ENCODE data around the gene MAP3K3. TPM values are rescaled to one million over a fixed set of nuclear protein-coding genes. Genes with fewer than 3 reads are reported as not detected.

MAP3K3 gene
- total RNA-seq, 1 donor from 2014 or later: 26.2 TPM

GRCh38 chr17:63609816-63610573 lies 12.2 kb upstream of the MAP3K3 start:
- H3K27ac Mint-ChIP-seq: no peak overlapping the region
- H3K4me1 Mint-ChIP-seq (ENCODE audit: unreplicated experiment): no peaks in the 10 kb centered on the region
- no peak for DNase-seq (ENCODE audit: extremely low spot score, unreplicated experiment)
- TF ChIP-seq CTCF (conservative IDR thresholded peaks at IDR 0.05): no peak
- peaks cover 20% of the 10 kb centered on the region for H3K36me3 Mint-ChIP-seq
- no peak overlapping the region for H3K4me3 Mint-ChIP-seq
- no peaks in the 10 kb centered on the region for H3K27me3 Mint-ChIP-seq
- no peaks in the 10 kb centered on the region for H3K9me3 Mint-ChIP-seq

GRCh38 chr17:63610854-63611253 lies 11.4 kb upstream of the MAP3K3 start:
- Mint-ChIP-seq H3K27ac (no peak overlapping the region), H3K36me3 (peaks cover 11% of the 10 kb centered on the region)

GRCh38 chr17:63611354-63611753 lies 10.9 kb upstream of the MAP3K3 start:
- Mint-ChIP-seq H3K4me3 (no peak overlapping the region), H3K27me3 (no peaks in the 10 kb centered on the region), H3K36me3 (peaks cover 10% of the 10 kb centered on the region), H3K4me1 (ENCODE audit: unreplicated experiment) (no peaks in the 10 kb centered on the region), H3K27ac (no peak overlapping the region), H3K9me3 (no peaks in the 10 kb centered on the region)
- DNase-seq (ENCODE audit: extremely low spot score, unreplicated experiment): no peak
- no peak for TF ChIP-seq CTCF (conservative IDR thresholded peaks at IDR 0.05)

More at GRCh38 chr17:63610854-63611253, 11.4 kb upstream of the MAP3K3 start:
- no peak for TF ChIP-seq CTCF (conservative IDR thresholded peaks at IDR 0.05)
- Mint-ChIP-seq H3K9me3 (no peaks in the 10 kb centered on the region), H3K27me3 (no peaks in the 10 kb centered on the region), H3K4me1 (ENCODE audit: unreplicated experiment) (no peaks in the 10 kb centered on the region), H3K4me3 (no peak overlapping the region)
- DNase-seq (ENCODE audit: extremely low spot score, unreplicated experiment): no peak

GRCh38 chr17:63613663-63614062 lies 8.6 kb upstream of the MAP3K3 start:
- DNase-seq (ENCODE audit: extremely low spot score, unreplicated experiment): no peak
- H3K27ac Mint-ChIP-seq: no peak overlapping the region
- no peaks in the 10 kb centered on the region for H3K4me1 Mint-ChIP-seq (ENCODE audit: unreplicated experiment)
- peaks cover under 1% of the 10 kb centered on the region for H3K36me3 Mint-ChIP-seq
- TF ChIP-seq CTCF (conservative IDR thresholded peaks at IDR 0.05): no peak
- H3K9me3 Mint-ChIP-seq: no peaks in the 10 kb centered on the region
- H3K4me3 Mint-ChIP-seq: no peak overlapping the region
- peaks cover 13% of the 10 kb centered on the region for H3K27me3 Mint-ChIP-seq

- H3K36me3 Mint-ChIP-seq: no peaks in the 10 kb centered on the region
- H3K4me1 Mint-ChIP-seq (ENCODE audit: unreplicated experiment): peaks cover 22% of the 10 kb centered on the region
- H3K27me3 Mint-ChIP-seq: peaks cover 14% of the 10 kb centered on the region
- DNase-seq (ENCODE audit: extremely low spot score, unreplicated experiment): no peak
- no peak overlapping the region for H3K27ac Mint-ChIP-seq
- peak overlapping the region; percentile 95 for H3K4me3 Mint-ChIP-seq
- TF ChIP-seq CTCF (conservative IDR thresholded peaks at IDR 0.05): no peak
- no peaks in the 10 kb centered on the region for H3K9me3 Mint-ChIP-seq
Observed at GRCh38 chr17:63621229-63621683, 961 bp upstream of the MAP3K3 start.

Data from type B pancreatic cell (in vitro differentiated cells).